Measurements from ENCODE around the gene ALOX5AP. TPM values are rescaled to one million over a fixed set of nuclear protein-coding genes. Genes with fewer than 3 reads are reported as not detected.

Gene ALOX5AP
- total RNA-seq, 1 experiment from 2014 or later, result not detected

- POLR2A ChIA-PET, result no interaction called here
- DNase-seq (ENCODE audit: low spot score) (no peak), ATAC-seq (no peak)
- CTCF ChIA-PET, result no interaction called here
- no peak for TF ChIP-seq ZNF423 (CRISPR knock-in tag; IDR thresholded peaks at IDR 0.05)
- no peak for TF ChIP-seq MXD4 (CRISPR knock-in tag; IDR thresholded peaks at IDR 0.05; ENCODE audit: borderline replicate concordance)
- TF ChIP-seq PRDM15 (CRISPR knock-in tag; IDR thresholded peaks at IDR 0.05), result no peak
- TF ChIP-seq, protein P1, sequence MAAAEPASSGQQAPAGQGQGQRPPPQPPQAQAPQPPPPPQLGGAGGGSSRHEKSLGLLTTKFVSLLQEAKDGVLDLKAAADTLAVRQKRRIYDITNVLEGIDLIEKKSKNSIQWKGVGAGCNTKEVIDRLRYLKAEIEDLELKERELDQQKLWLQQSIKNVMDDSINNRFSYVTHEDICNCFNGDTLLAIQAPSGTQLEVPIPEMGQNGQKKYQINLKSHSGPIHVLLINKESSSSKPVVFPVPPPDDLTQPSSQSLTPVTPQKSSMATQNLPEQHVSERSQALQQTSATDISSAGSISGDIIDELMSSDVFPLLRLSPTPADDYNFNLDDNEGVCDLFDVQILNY (CRISPR knock-in tag; IDR thresholded peaks at IDR 0.05), result no peak
- TF ChIP-seq, protein P2, sequence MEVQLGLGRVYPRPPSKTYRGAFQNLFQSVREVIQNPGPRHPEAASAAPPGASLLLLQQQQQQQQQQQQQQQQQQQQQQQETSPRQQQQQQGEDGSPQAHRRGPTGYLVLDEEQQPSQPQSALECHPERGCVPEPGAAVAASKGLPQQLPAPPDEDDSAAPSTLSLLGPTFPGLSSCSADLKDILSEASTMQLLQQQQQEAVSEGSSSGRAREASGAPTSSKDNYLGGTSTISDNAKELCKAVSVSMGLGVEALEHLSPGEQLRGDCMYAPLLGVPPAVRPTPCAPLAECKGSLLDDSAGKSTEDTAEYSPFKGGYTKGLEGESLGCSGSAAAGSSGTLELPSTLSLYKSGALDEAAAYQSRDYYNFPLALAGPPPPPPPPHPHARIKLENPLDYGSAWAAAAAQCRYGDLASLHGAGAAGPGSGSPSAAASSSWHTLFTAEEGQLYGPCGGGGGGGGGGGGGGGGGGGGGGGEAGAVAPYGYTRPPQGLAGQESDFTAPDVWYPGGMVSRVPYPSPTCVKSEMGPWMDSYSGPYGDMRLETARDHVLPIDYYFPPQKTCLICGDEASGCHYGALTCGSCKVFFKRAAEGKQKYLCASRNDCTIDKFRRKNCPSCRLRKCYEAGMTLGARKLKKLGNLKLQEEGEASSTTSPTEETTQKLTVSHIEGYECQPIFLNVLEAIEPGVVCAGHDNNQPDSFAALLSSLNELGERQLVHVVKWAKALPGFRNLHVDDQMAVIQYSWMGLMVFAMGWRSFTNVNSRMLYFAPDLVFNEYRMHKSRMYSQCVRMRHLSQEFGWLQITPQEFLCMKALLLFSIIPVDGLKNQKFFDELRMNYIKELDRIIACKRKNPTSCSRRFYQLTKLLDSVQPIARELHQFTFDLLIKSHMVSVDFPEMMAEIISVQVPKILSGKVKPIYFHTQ (CRISPR knock-in tag; IDR thresholded peaks at IDR 0.05), result no peak
- TF ChIP-seq PRRX2 (CRISPR knock-in tag; IDR thresholded peaks at IDR 0.05), result no peak
- no peak for TF ChIP-seq FOXK1 (CRISPR knock-in tag; IDR thresholded peaks at IDR 0.05)
- no peaks in the 10 kb centered on the region for H3K27me3 Mint-ChIP-seq (ENCODE audit: low read depth)
- no peak overlapping the region for H3K4me3 Mint-ChIP-seq
- no peaks in the 10 kb centered on the region for H3K36me3 Mint-ChIP-seq
- H3K9me3 Mint-ChIP-seq, result 0 out of 2 replicates have a peak, but pooled peaks cover under 1% of the 10 kb centered on the region
- no peaks in the 10 kb centered on the region for H3K4me1 Mint-ChIP-seq
- H3K27ac Mint-ChIP-seq, result no peak overlapping the region
Measured at GRCh38 chr13:30763786-30764413, 28.6 kb downstream of the ALOX5AP start.

- Mint-ChIP-seq H3K36me3 (no peaks in the 10 kb centered on the region), H3K9me3 (0 out of 2 replicates have a peak, but pooled peaks cover 6% of the 10 kb centered on the region), H3K27me3 (ENCODE audit: low read depth) (no peaks in the 10 kb centered on the region), H3K4me1 (no peaks in the 10 kb centered on the region), H3K27ac (no peak overlapping the region), H3K4me3 (no peak overlapping the region)
- ChIA-PET CTCF (interaction anchor here (1.0 kb wide), 1 partner anchor 22 kb away, joined by 3 read pairs; no protein-coding TSS in a partner anchor), POLR2A (no interaction called here)
- no peak for DNase-seq (ENCODE audit: low spot score)
- ATAC-seq, result no peak
- TF ChIP-seq GABPB1 (CRISPR knock-in tag; IDR thresholded peaks at IDR 0.05) (peak; percentile 79), ERG (CRISPR knock-in tag; IDR thresholded peaks at IDR 0.05) (no peak)
Measured at GRCh38 chr13:30766231-30766630, 30.9 kb downstream of the ALOX5AP start.

DNA sequence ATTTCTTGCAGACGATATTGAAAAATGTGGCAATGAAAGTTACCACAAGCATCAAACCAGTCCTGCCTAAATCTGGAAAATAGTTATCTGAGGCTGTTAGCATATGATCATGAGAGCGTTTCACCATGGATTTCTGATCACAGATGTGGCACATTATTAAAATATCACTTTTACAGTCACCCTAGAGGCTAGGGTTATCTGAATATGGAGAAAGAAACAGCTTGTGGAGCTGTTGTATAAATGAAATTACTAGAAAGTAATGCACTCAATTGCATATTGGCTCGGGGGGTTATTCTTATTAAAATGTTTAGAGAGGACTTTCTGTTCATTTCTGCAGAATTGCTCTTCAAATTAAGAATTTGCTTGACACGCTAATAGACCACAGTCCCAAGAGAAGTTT lies 35.6 kb downstream of the ALOX5AP start:
- ChIA-PET CTCF (no interaction called here), POLR2A (no interaction called here)
- DNase-seq (ENCODE audit: low spot score) (no peak), ATAC-seq (no peak)
- H3K27ac Mint-ChIP-seq, result no peak overlapping the region
- no peaks in the 10 kb centered on the region for H3K27me3 Mint-ChIP-seq (ENCODE audit: low read depth)
- H3K4me1 Mint-ChIP-seq, result no peaks in the 10 kb centered on the region
- H3K9me3 Mint-ChIP-seq, result peaks cover 9% of the 10 kb centered on the region; the same call in 1 of the 2 replicates
- H3K36me3 Mint-ChIP-seq, result no peaks in the 10 kb centered on the region
- no peak overlapping the region for H3K4me3 Mint-ChIP-seq
- TF ChIP-seq MXD4 (CRISPR knock-in tag; IDR thresholded peaks at IDR 0.05; ENCODE audit: borderline replicate concordance) (no peak), ZBTB21 (CRISPR knock-in tag; IDR thresholded peaks at IDR 0.05; ENCODE audit: borderline replicate concordance) (no peak), ATF3 (CRISPR knock-in tag; conservative IDR thresholded peaks at IDR 0.05) (no peak), ESRRA (CRISPR knock-in tag; IDR thresholded peaks at IDR 0.05; ENCODE audit: borderline replicate concordance) (no peak), GTF2I (CRISPR knock-in tag; conservative IDR thresholded peaks at IDR 0.05) (no peak), ATF1 (CRISPR knock-in tag; IDR thresholded peaks at IDR 0.05) (no peak), FOXJ3 (CRISPR knock-in tag; IDR thresholded peaks at IDR 0.05; ENCODE audit: borderline replicate concordance) (no peak), ZNF121 (CRISPR knock-in tag; IDR thresholded peaks at IDR 0.05) (no peak), EMX1 (CRISPR knock-in tag; IDR thresholded peaks at IDR 0.05) (no peak), CBFB (CRISPR knock-in tag; IDR thresholded peaks at IDR 0.05; ENCODE audit: low read depth) (no peak), ELF4 (CRISPR knock-in tag; IDR thresholded peaks at IDR 0.05; ENCODE audit: low read depth) (no peak), USF2 (CRISPR knock-in tag; IDR thresholded peaks at IDR 0.05) (no peak), TCF7 (CRISPR knock-in tag; IDR thresholded peaks at IDR 0.05; ENCODE audit: low read depth) (no peak), HMGA2 (CRISPR knock-in tag; IDR thresholded peaks at IDR 0.05) (no peak)
